SKM-1 (cell line): ENCODE measurements around the gene CRIM1.

Experiments
- DNase-seq: peaks from one replicate; lab custom pipeline; 2025; ENCODE audit not compliant: unreplicated experiment; lab: John Stamatoyannopoulos, UW

The CRIM1 gene

GRCh38 chr2:36420569-36421181, 65.1 kb downstream of the CRIM1 start:
- DNase-seq = no peak

- no peak for DNase-seq
Measured at GRCh38 chr2:36421379-36421778, 65.8 kb downstream of the CRIM1 start.

- no peak for DNase-seq
Measured at GRCh38 chr2:36423172-36423571, 67.6 kb downstream of the CRIM1 start.

GRCh38 chr2:36423619-36424120, 68.1 kb downstream of the CRIM1 start:
- DNase-seq = no peak

- DNase-seq = no peak
Measured at GRCh38 chr2:36425608-36426355, 70.2 kb downstream of the CRIM1 start.

- DNase-seq = no peak
Measured at GRCh38 chr2:36427790-36428243, 72.2 kb downstream of the CRIM1 start.

- DNase-seq = no peak
Measured at GRCh38 chr2:36430549-36430948, 75.0 kb downstream of the CRIM1 start.

- DNase-seq = no peak
Measured at GRCh38 chr2:36432479-36432878, 76.9 kb downstream of the CRIM1 start.

- DNase-seq = no peak
Measured at GRCh38 chr2:36433311-36434217, 78.0 kb downstream of the CRIM1 start.

- DNase-seq = no peak
Measured at GRCh38 chr2:36438449-36438977, 82.9 kb downstream of the CRIM1 start.

GRCh38 chr2:36439084-36439483, 83.5 kb downstream of the CRIM1 start:
- no peak for DNase-seq

GRCh38 chr2:36441065-36441625, 85.6 kb downstream of the CRIM1 start:
- DNase-seq = no peak

GRCh38 chr2:36441816-36442215, 86.2 kb downstream of the CRIM1 start:
- DNase-seq = no peak

GRCh38 chr2:36444216-36444936, 88.8 kb downstream of the CRIM1 start:
- DNase-seq = no peak

- no peak for DNase-seq
Measured at GRCh38 chr2:36445185-36445866, 89.7 kb downstream of the CRIM1 start.

- DNase-seq = no peak
Measured at GRCh38 chr2:36446294-36446693, 90.7 kb downstream of the CRIM1 start.

GRCh38 chr2:36449213-36449612, 93.6 kb downstream of the CRIM1 start:
- DNase-seq = no peak

GRCh38 chr2:36449943-36450392, 94.4 kb downstream of the CRIM1 start:
- no peak for DNase-seq

- DNase-seq = no peak
Measured at GRCh38 chr2:36450466-36451196, 95.1 kb downstream of the CRIM1 start.
